SK-N-SH (cell line): ENCODE measurements around the gene THAP3. TPM values are rescaled to one million over a fixed set of nuclear protein-coding genes. Genes with fewer than 3 reads are reported as not detected.

Source experiments
- CTCF ChIA-PET: fragments of 300-600, 350-600 bp; formaldehyde crosslinking; extraction: SDS; loops from one replicate; lab custom pipeline; 2021; lab: Yijun Ruan, JAX
- POLR2A ChIA-PET: fragments of 350-600 bp; sonication (Branson Sonifier 250); formaldehyde crosslinking; extraction: SDS; loops from one replicate; lab custom pipeline; 2020; ENCODE audit warnings: antibody characterized with exemption, inconsistent platforms; lab: Yijun Ruan, JAX
- DNase-seq: peaks from one replicate; pipeline ENCODE4 v3.0.0; 2012
- H2AFZ ChIP-seq: fragments of 200-600 bp; sonication (generic); 2 replicates; pipeline ENCODE4 v1.8.1; 2016; ENCODE audit warnings: antibody characterized with exemption, mild to moderate bottlenecking, low read depth
- H3F3A ChIP-seq: fragments of 200-600 bp; sonication (generic); replicated peaks from 2 replicates; pipeline ENCODE3; 2016; ENCODE audit warnings: antibody characterized with exemption, mild to moderate bottlenecking; ENCODE audit not compliant: insufficient read depth
- H3K27ac ChIP-seq, 2 experiments: fragments of 200-500 bp in 1 of 2; fragments of 200-600 bp in 1 of 2; sonication (Bioruptor generic) in 1 of 2; sonication (generic), shearing (Covaris generic) in 1 of 2; 2 replicates each; pipeline versions ENCODE4 v1.5.1 to v1.6.1; 2014 to 2016; ENCODE audit warnings: low read depth in 2 of 2, inconsistent platforms in 1 of 2, low read length in 1 of 2, mild to moderate bottlenecking in 1 of 2, mixed read lengths in 1 of 2
- H3K27me3 ChIP-seq: fragments of 200-600 bp; sonication (generic), shearing (Covaris generic); 2 replicates; pipeline ENCODE4 v1.6.1; 2016; ENCODE audit warnings: mixed run types; ENCODE audit not compliant: insufficient read depth
- H3K36me3 ChIP-seq, 2 experiments: fragments of 200-500 bp in 1 of 2; fragments of 200-600 bp in 1 of 2; sonication (Bioruptor generic) in 1 of 2; sonication (generic) in 1 of 2; replicated peaks in 1 of 2; 2 replicates each; pipeline versions ENCODE3 to v1.5.1; 2014 to 2016; ENCODE audit warnings: low read length in 1 of 2, mild to moderate bottlenecking in 1 of 2; ENCODE audit not compliant: insufficient read depth in 2 of 2, control insufficient read depth in 1 of 2
- H3K4me1 ChIP-seq, 2 experiments: fragments of 200-500 bp in 1 of 2; fragments of 200-600 bp in 1 of 2; sonication (Bioruptor generic) in 1 of 2; sonication (generic), shearing (Covaris generic) in 1 of 2; 2 replicates each; pipeline versions ENCODE4 v1.5.1 to v1.6.1; 2014 to 2016; ENCODE audit warnings: low read depth in 1 of 2, low read length in 1 of 2, mixed run types in 1 of 2; ENCODE audit not compliant: insufficient read depth in 2 of 2, control insufficient read depth in 1 of 2
- H3K4me2 ChIP-seq: fragments of 200-600 bp; sonication (generic), shearing (Covaris generic); 2 replicates; pipeline ENCODE4 v1.6.1; 2017; ENCODE audit warnings: mixed run types
- H3K4me3 ChIP-seq, 2 experiments: fragments of 200-500 bp in 1 of 2; fragments of 200-600 bp in 1 of 2; sonication (Bioruptor generic) in 1 of 2; sonication (generic), shearing (Covaris generic) in 1 of 2; 2 replicates each; pipeline versions ENCODE4 v1.5.1 to v1.8.1; 2014 to 2016; ENCODE audit warnings: low read depth in 2 of 2, inconsistent platforms in 1 of 2, low read length in 1 of 2, mild to moderate bottlenecking in 1 of 2, mixed read lengths in 1 of 2, moderate library complexity in 1 of 2
- H3K79me2 ChIP-seq: fragments of 200-600 bp; sonication (generic); 2 replicates; pipeline ENCODE4 v1.8.1; 2017; ENCODE audit warnings: mild to moderate bottlenecking; ENCODE audit not compliant: insufficient read depth
- H3K9ac ChIP-seq: fragments of 200-600 bp; sonication (generic); 2 replicates; pipeline ENCODE4 v1.6.1; 2017; ENCODE audit warnings: mixed run types
- H3K9me2 ChIP-seq: fragments of 200-600 bp; sonication (generic); 2 replicates; pipeline ENCODE4 v1.6.1; 2017; ENCODE audit warnings: mixed run types
- H3K9me3 ChIP-seq: fragments of 200-600 bp; sonication (generic); 2 replicates; pipeline ENCODE4 v1.6.1; 2017; ENCODE audit warnings: mixed run types, mild to moderate bottlenecking, moderate library complexity
- H4K20me1 ChIP-seq: fragments of 200-600 bp; sonication (generic); 2 replicates; pipeline ENCODE4 v1.6.1; 2017; ENCODE audit warnings: mild to moderate bottlenecking, mixed run types; ENCODE audit not compliant: insufficient read depth
- CHD2 ChIP-seq: fragments of 150-350 bp; IDR thresholded peaks from 2 replicates; pipeline ENCODE4 v1.6.1; 2018; ENCODE audit warnings: low read length; ENCODE audit not compliant: partially characterized antibody
- CTCF ChIP-seq: fragments of 200-600 bp; sonication (generic); IDR thresholded peaks from 2 replicates; pipeline ENCODE4 v1.6.1; 2017; ENCODE audit warnings: antibody characterized with exemption, mild to moderate bottlenecking, moderate library complexity
- GATA2 ChIP-seq: sonication (generic); formaldehyde crosslinking; IDR thresholded peaks from 2 replicates; pipeline ENCODE4 v1.5.0; 2020; ENCODE audit warnings: mild to moderate bottlenecking, missing genetic modification reagents
- JUND ChIP-seq: IDR thresholded peaks from 2 replicates; pipeline ENCODE4 v1.4.0; 2012
- MEF2A ChIP-seq: IDR thresholded peaks from 2 replicates; pipeline ENCODE4 v1.4.0; 2012; ENCODE audit warnings: low read depth, borderline replicate concordance
- RAD21 ChIP-seq: IDR thresholded peaks from 2 replicates; pipeline ENCODE4 v1.6.1; 2012; ENCODE audit warnings: mild to moderate bottlenecking, low read length
- SMC3 ChIP-seq: IDR thresholded peaks from 2 replicates; pipeline ENCODE4 v1.6.1; 2012; ENCODE audit warnings: low read depth, low read length, improper control_type of control experiment
- TEAD4 ChIP-seq: IDR thresholded peaks from 2 replicates; pipeline ENCODE4 v1.4.0; 2012; ENCODE audit warnings: mild to moderate bottlenecking, borderline replicate concordance; ENCODE audit not compliant: insufficient read depth
- USF1 ChIP-seq: IDR thresholded peaks from 2 replicates; pipeline ENCODE4 v1.4.0; 2012; ENCODE audit warnings: low read depth, borderline replicate concordance
- YY1 ChIP-seq: IDR thresholded peaks from 2 replicates; pipeline ENCODE4 v1.4.0; 2012; ENCODE audit warnings: low read depth, mild to moderate bottlenecking
- WGBS: methylation state at CpG from one replicate; pipeline ENCODE4 v1.1.6; 2017; ENCODE audit warnings: low lambda C conversion rate; 5-methylcytosine and 5-hydroxymethylcytosine counted together
- polyA plus RNA-seq, 3 experiments: library from polyadenylated mRNA; depleted of rRNA; stranded (reverse); fragments of >200 nt; gene quantifications; 2 replicates each; pipeline ENCODE4 v1.2.3, GENCODE V29; 2012

Gene THAP3
- polyA plus RNA-seq, 1 of the 3 experiments (the other 2 are of a cell fraction): 11.1 TPM

GRCh38 chr1:6632588-6633514, 8.2 kb downstream of the THAP3 start (continued):
- TF ChIP-seq TEAD4 (no peak), YY1 (no peak), USF1 (no peak), CHD2 (no peak), JUND (no peak), GATA2 (CRISPR knock-in tag) (no peak)

DNA sequence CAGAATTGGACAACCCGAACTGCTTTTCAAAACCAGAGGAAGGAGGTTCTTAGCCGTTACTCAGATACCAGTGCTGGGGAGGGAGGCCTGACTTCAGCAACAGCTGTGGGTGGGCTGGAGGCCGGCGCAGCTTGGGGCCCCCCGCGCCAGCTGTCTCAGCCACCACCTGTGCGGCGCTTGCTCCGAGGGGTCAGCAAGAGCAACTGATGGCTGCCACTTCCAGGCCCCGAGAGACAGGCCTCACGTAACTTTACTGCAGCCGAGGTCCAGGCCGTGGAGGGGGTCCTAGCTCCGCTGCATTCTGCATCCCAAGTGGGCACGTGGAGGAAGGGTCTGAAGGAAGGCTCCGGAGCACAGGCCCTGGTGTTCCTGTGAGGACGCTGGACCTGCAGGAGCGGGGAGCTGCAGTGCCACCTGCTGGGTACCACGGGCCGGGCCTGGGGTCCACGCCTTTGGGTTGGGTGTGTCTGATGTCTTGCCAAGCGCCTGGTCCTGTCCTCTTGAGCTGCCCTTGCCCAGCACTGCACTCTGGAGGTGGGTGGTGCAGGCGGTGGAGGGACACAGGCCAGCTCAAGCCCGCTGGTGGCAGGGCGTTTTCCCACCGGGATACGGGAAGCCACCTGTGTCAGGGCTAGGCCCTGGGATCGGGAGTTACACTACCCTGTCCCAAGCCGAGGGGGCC, 9.8 kb downstream of the THAP3 start:
- H3K4me3 ChIP-seq: no peak overlapping the region
- no peak overlapping the region for H3K4me2 ChIP-seq
- H3K9me2 ChIP-seq: no peaks in the 10 kb centered on the region
- 89% methylated on average over 9 of the region's 29 CpGs for WGBS
- CTCF ChIA-PET: interaction anchor here (0.7 to 3.8 kb wide), 13 partner anchors 8 to 197 kb away, joined by 3 to 20 read pairs (median 3); partner anchors contain the start of genes NOL9, TAS1R1 and THAP3
- no peaks in the 10 kb centered on the region for H3K79me2 ChIP-seq
- TF ChIP-seq MEF2A (no peak), SMC3 (0 out of 2 replicates have a peak, but pooled peaks have one; percentile 21), CTCF (peak; percentile 43), CHD2 (no peak), RAD21 (peak; percentile 51)
- no peak overlapping the region for H2AFZ ChIP-seq
- H3K4me1 ChIP-seq: no peaks in the 10 kb centered on the region
- no peaks in the 10 kb centered on the region for H4K20me1 ChIP-seq
- peak; percentile 83 for DNase-seq
- peaks cover 2 to 72% of the 10 kb centered on the region in 2 experiments for H3K36me3 ChIP-seq
- H3K27me3 ChIP-seq: no peaks in the 10 kb centered on the region
- no peaks in the 10 kb centered on the region for H3K9me3 ChIP-seq
- H3K27ac ChIP-seq: no peak overlapping the region
- POLR2A ChIA-PET: no interaction called here
- no peak overlapping the region for H3K9ac ChIP-seq
- peaks cover 5% of the 10 kb centered on the region for H3F3A ChIP-seq
